Spinal cord (tissue), 10 donors: ENCODE results near the gene CSKMT. TPM values are rescaled to one million over a fixed set of nuclear protein-coding genes. Genes with fewer than 3 reads are reported as not detected.

ENCODE experiments used
- DNase-seq, 6 donors: peaks; one replicate each; pipeline versions ENCODE4 v3.0.0 to v3.0.0-alpha.2; 2013 to 2015; ENCODE audit warnings: low spot score in 6 of 6, low read depth in 4 of 6
- H3K27ac ChIP-seq: one replicate; pipeline ENCODE4 v1.5.1; 2013; ENCODE audit warnings: low read depth, low read length, control low read depth
- H3K27me3 ChIP-seq: one replicate; pipeline ENCODE4 v1.6.1; 2013; ENCODE audit warnings: low read length; ENCODE audit not compliant: control insufficient read depth, insufficient read depth
- H3K36me3 ChIP-seq: one replicate; pipeline ENCODE4 v1.6.1; 2013; ENCODE audit warnings: low read length; ENCODE audit not compliant: control insufficient read depth, insufficient read depth
- H3K4me1 ChIP-seq: one replicate; pipeline ENCODE4 v1.6.1; 2013; ENCODE audit warnings: low read length; ENCODE audit not compliant: control insufficient read depth, insufficient read depth
- H3K4me3 ChIP-seq: one replicate; pipeline ENCODE4 v1.5.1; 2013; ENCODE audit warnings: low read depth, low read length, control low read depth
- H3K9me3 ChIP-seq: one replicate; pipeline ENCODE4 v1.6.1; 2013; ENCODE audit warnings: low read length; ENCODE audit not compliant: control insufficient read depth, insufficient read depth
- WGBS: methylation state at CpG from one replicate; pipeline ENCODE4 v1.1.5; 2013; ENCODE audit warnings: missing lambda C conversion rate; ENCODE audit not compliant: insufficient coverage; 5-methylcytosine and 5-hydroxymethylcytosine counted together
- polyA plus RNA-seq, 2 donors: library from polyadenylated mRNA; unstranded; fragments of 120-200 nt; gene quantifications; one replicate each; pipeline ENCODE4 v1.2.1, GENCODE V29; 2013; ENCODE audit not compliant: insufficient read length in 2 of 2
- total RNA-seq, 2 donors: library from RNA; depleted of rRNA in 1 of 2; stranded (reverse); fragments of 120-200 nt in 1 of 2; fragments of >200 nt in 1 of 2; gene quantifications; one replicate each; pipeline versions ENCODE4 v1.2.3 to v1.2.4, GENCODE V29; 2013 to 2014
- donor health status: healthy.

Gene CSKMT
- total and polyA plus RNA-seq, 4 donors, result 6.0 to 13.7 (median 8.9) TPM

GRCh38 chr11:62652161-62653006 lies 12.7 kb upstream of the CSKMT start:
- H3K36me3 ChIP-seq, result peaks cover 27% of the 10 kb centered on the region
- 44% methylated on average over 16 of the region's 16 CpGs for WGBS
- H3K4me1 ChIP-seq, result peaks cover 16% of the 10 kb centered on the region
- H3K9me3 ChIP-seq, result no peaks in the 10 kb centered on the region
- H3K27me3 ChIP-seq, result no peaks in the 10 kb centered on the region
- peak overlapping the region; percentile 91 for H3K4me3 ChIP-seq
- no peak for DNase-seq
- peak overlapping the region; percentile 89 for H3K27ac ChIP-seq

GRCh38 chr11:62654297-62654696 lies 10.8 kb upstream of the CSKMT start:
- no peak for DNase-seq
- Histone ChIP-seq H3K9me3 (no peaks in the 10 kb centered on the region), H3K27ac (no peak overlapping the region), H3K4me1 (peaks cover 14% of the 10 kb centered on the region), H3K4me3 (no peak overlapping the region), H3K36me3 (peaks cover 8% of the 10 kb centered on the region), H3K27me3 (no peaks in the 10 kb centered on the region)
- 90% methylated on average over 2 of the region's 11 CpGs for WGBS

GRCh38 chr11:62656796-62657429 lies 8.2 kb upstream of the CSKMT start:
- WGBS, result 92% methylated on average over 2 of the region's 5 CpGs
- Histone ChIP-seq H3K27ac (no peak overlapping the region), H3K9me3 (no peaks in the 10 kb centered on the region), H3K27me3 (no peaks in the 10 kb centered on the region), H3K4me1 (peaks cover 8% of the 10 kb centered on the region), H3K4me3 (no peak overlapping the region), H3K36me3 (peaks cover 4% of the 10 kb centered on the region)
- DNase-seq, result no peak

GRCh38 chr11:62664405-62665074 lies 572 bp upstream of the CSKMT start:
- peak in 2 of 6 donors; percentile 41 to 91 for DNase-seq
- H3K27ac ChIP-seq, result peak overlapping the region; percentile 98
- H3K36me3 ChIP-seq, result peaks cover 29% of the 10 kb centered on the region
- peaks cover 35% of the 10 kb centered on the region for H3K4me1 ChIP-seq
- H3K4me3 ChIP-seq, result peak overlapping the region; percentile 99
- no peaks in the 10 kb centered on the region for H3K27me3 ChIP-seq
- no peaks in the 10 kb centered on the region for H3K9me3 ChIP-seq
- WGBS, result 3% methylated on average over 35 of the region's 36 CpGs

- Histone ChIP-seq H3K27me3 (no peaks in the 10 kb centered on the region), H3K4me3 (peak overlapping the region; percentile 99), H3K9me3 (no peaks in the 10 kb centered on the region), H3K36me3 (peaks cover 34% of the 10 kb centered on the region), H3K4me1 (peaks cover 39% of the 10 kb centered on the region), H3K27ac (peak overlapping the region; percentile 98)
- 2% methylated on average over 39 of the region's 39 CpGs for WGBS
- DNase-seq, result peak in 2 of 6 donors; percentile 59 to 86
Observed at GRCh38 chr11:62665599-62666258, 617 bp downstream of the CSKMT start.

GRCh38 chr11:62666259-62666926 lies 1.3 kb downstream of the CSKMT start:
- DNase-seq, result no peak
- H3K9me3 ChIP-seq, result no peaks in the 10 kb centered on the region
- H3K27me3 ChIP-seq, result no peaks in the 10 kb centered on the region
- H3K36me3 ChIP-seq, result peaks cover 34% of the 10 kb centered on the region
- peak overlapping the region; percentile 99 for H3K4me3 ChIP-seq
- H3K4me1 ChIP-seq, result peaks cover 44% of the 10 kb centered on the region
- WGBS, result 51% methylated on average over 15 of the region's 16 CpGs
- peak overlapping the region; percentile 98 for H3K27ac ChIP-seq

- WGBS, result no CpG with 5 or more reads among the region's 2 CpGs
- no peak overlapping the region for H3K4me3 ChIP-seq
- no peaks in the 10 kb centered on the region for H3K9me3 ChIP-seq
Observed at GRCh38 chr11:62667460-62667859, 2.3 kb downstream of the CSKMT start.

GRCh38 chr11:62669420-62670161 lies 4.5 kb downstream of the CSKMT start:
- H3K36me3 ChIP-seq, result peaks cover 40% of the 10 kb centered on the region
- no peak overlapping the region for H3K27ac ChIP-seq
- no peaks in the 10 kb centered on the region for H3K27me3 ChIP-seq
- H3K9me3 ChIP-seq, result no peaks in the 10 kb centered on the region
- no peak for DNase-seq
- H3K4me3 ChIP-seq, result no peak overlapping the region
- WGBS, result 86% methylated on average over 1 of the region's 4 CpGs
- H3K4me1 ChIP-seq, result peaks cover 51% of the 10 kb centered on the region

More at GRCh38 chr11:62667460-62667859, 2.3 kb downstream of the CSKMT start:
- Histone ChIP-seq H3K27me3 (no peaks in the 10 kb centered on the region), H3K27ac (no peak overlapping the region), H3K4me1 (peaks cover 53% of the 10 kb centered on the region), H3K36me3 (peaks cover 32% of the 10 kb centered on the region)
- DNase-seq, result no peak
